Stimulated activated CD4-positive, alpha-beta T cell treated with anti-CD3 and anti-CD28 coated beads, Interleukin-12 subunit alpha, Interleukin-12 subunit beta, amount 100 ng/mL, for 24 hours (primary cell): ENCODE results near the gene EMD.
A peak's percentile ranks its signal among the peaks of the same experiment; 100 is the strongest.
"Not testable (repeated sequence)": the region's sequence is repeated elsewhere in the genome, so short reads cannot be mapped to it uniquely, and the experiment has no call there.

ENCODE experiments used
- DNase-seq, 2 experiments: peaks; one replicate each; pipeline ENCODE4 v3.0.0-alpha.2; 2020; ENCODE audit warnings: low read depth in 2 of 2

EMD gene

GRCh38 chrX:154378799-154379568, at the start of gene EMD:
Gene EMD, plus strand, starts transcription at chrX:154379295. Its CDS starts 190 bp downstream, at chrX:154379485.
- peak; percentile 90 to 92 for DNase-seq

- no peak for DNase-seq
Observed at GRCh38 chrX:154332561-154332960, 46.5 kb upstream of the EMD start.

- no peak for DNase-seq
Observed at GRCh38 chrX:154333116-154333515, 46.0 kb upstream of the EMD start.

GRCh38 chrX:154333837-154334271, 45.2 kb upstream of the EMD start:
- no peak for DNase-seq

- DNase-seq: no peak
Observed at GRCh38 chrX:154334496-154334895, 44.6 kb upstream of the EMD start.

GRCh38 chrX:154341399-154342298, 37.4 kb upstream of the EMD start:
- not testable (repeated sequence) for DNase-seq

- not testable (repeated sequence) for DNase-seq
Observed at GRCh38 chrX:154343063-154343462, 36.0 kb upstream of the EMD start.

- DNase-seq: not testable (repeated sequence)
Observed at GRCh38 chrX:154343620-154344019, 35.5 kb upstream of the EMD start.

GRCh38 chrX:154348114-154348531, 31.0 kb upstream of the EMD start:
- DNase-seq: no peak

GRCh38 chrX:154348646-154349358, 30.3 kb upstream of the EMD start:
- DNase-seq: no peak

- no peak for DNase-seq
Observed at GRCh38 chrX:154349359-154349935, 29.6 kb upstream of the EMD start.

GRCh38 chrX:154349979-154350378, 29.1 kb upstream of the EMD start:
- DNase-seq: no peak

GRCh38 chrX:154350429-154351182, 28.5 kb upstream of the EMD start:
- no peak for DNase-seq

GRCh38 chrX:154351183-154352011, 27.7 kb upstream of the EMD start:
- no peak for DNase-seq

GRCh38 chrX:154352012-154352401, 27.1 kb upstream of the EMD start:
- no peak for DNase-seq

GRCh38 chrX:154352466-154352865, 26.6 kb upstream of the EMD start:
- no peak for DNase-seq

- no peak for DNase-seq
Observed at GRCh38 chrX:154353172-154353843, 25.8 kb upstream of the EMD start.

GRCh38 chrX:154354013-154354412, 25.1 kb upstream of the EMD start:
- no peak for DNase-seq

- no peak for DNase-seq
Observed at GRCh38 chrX:154354516-154354915, 24.6 kb upstream of the EMD start.
